IMR-90 (cell line): ENCODE measurements around the gene MTOR. TPM values are rescaled to one million over a fixed set of nuclear protein-coding genes. Genes with fewer than 3 reads are reported as not detected.

Experiments used
- ATAC-seq: fragments of 200-7000 bp; cut with Tn5 transposase; 2 replicates; pipeline ENCODE4 v1.9.1; 2020; ENCODE audit warnings: low read depth, mild to moderate bottlenecking, moderate library complexity
- BruUV-seq: library from RNA; stranded (reverse); fragments of 400-500 nt; replicated peaks from 2 replicates; lab custom pipeline; 2021; lab: Mats Ljungman, UMichigan
- CTCF ChIA-PET: fragments of 300-600 bp; formaldehyde crosslinking; extraction: SDS; loops from one replicate; lab custom pipeline; 2021; ENCODE audit warnings: antibody characterized with exemption; lab: Yijun Ruan, JAX
- POLR2A ChIA-PET: fragments of 300-600 bp; sonication (Branson Sonifier 250); formaldehyde crosslinking; loops from one replicate; lab custom pipeline; 2022; ENCODE audit warnings: antibody characterized with exemption; ENCODE audit not compliant: unreplicated experiment; lab: Charles Lee
- DNase-seq: peaks from one replicate; pipeline ENCODE4 v3.0.0; 2013
- H2AFZ ChIP-seq: replicated peaks from 2 replicates; pipeline ENCODE3; 2013; ENCODE audit warnings: low read length, mild to moderate bottlenecking; ENCODE audit not compliant: poor library complexity
- H2AK5ac ChIP-seq: 2 replicates; pipeline ENCODE4 v1.6.1; 2013; ENCODE audit warnings: low read depth, low read length, inconsistent platforms
- H2AK9ac ChIP-seq: replicated peaks from 2 replicates; pipeline ENCODE3; 2013; ENCODE audit warnings: mild to moderate bottlenecking, low read depth, low read length, moderate library complexity; ENCODE audit not compliant: poor library complexity
- H2BK120ac ChIP-seq: 2 replicates; pipeline ENCODE4 v1.6.1; 2013; ENCODE audit warnings: low read depth, low read length, inconsistent platforms
- H2BK15ac ChIP-seq: 3 replicates; pipeline ENCODE4 v1.6.1; 2013; ENCODE audit warnings: low read depth, low read length, inconsistent platforms
- H2BK20ac ChIP-seq: 2 replicates; pipeline ENCODE4 v1.6.1; 2013; ENCODE audit warnings: low read depth, mild to moderate bottlenecking, inconsistent platforms, low read length, moderate library complexity
- H2BK5ac ChIP-seq: 2 replicates; pipeline ENCODE4 v1.6.1; 2013; ENCODE audit warnings: mild to moderate bottlenecking, low read depth, low read length, inconsistent platforms; ENCODE audit not compliant: poor library complexity, severe bottlenecking
- H3K14ac ChIP-seq: replicated peaks from 2 replicates; pipeline ENCODE4 v1.6.1; 2013; ENCODE audit warnings: low read depth, low read length, inconsistent platforms
- H3K18ac ChIP-seq: 2 replicates; pipeline ENCODE4 v1.6.1; 2013; ENCODE audit warnings: low read depth, low read length, control low read depth
- H3K23ac ChIP-seq: 2 replicates; pipeline ENCODE4 v1.6.1; 2013; ENCODE audit warnings: low read depth, low read length, inconsistent platforms
- H3K27ac ChIP-seq: 2 replicates; pipeline ENCODE4 v1.5.1; 2013; ENCODE audit warnings: mild to moderate bottlenecking, control low read depth, low read length; ENCODE audit not compliant: insufficient read depth
- H3K27me3 ChIP-seq: 2 replicates; pipeline ENCODE4 v1.6.1; 2013; ENCODE audit warnings: low read length; ENCODE audit not compliant: control insufficient read depth, insufficient read depth
- H3K36me3 ChIP-seq: 2 replicates; pipeline ENCODE4 v1.6.1; 2013; ENCODE audit warnings: low read length, mixed read lengths; ENCODE audit not compliant: control insufficient read depth, insufficient read depth
- H3K4ac ChIP-seq: 2 replicates; pipeline ENCODE4 v1.6.1; 2013; ENCODE audit warnings: low read depth, low read length, inconsistent platforms
- H3K4me1 ChIP-seq: 2 replicates; pipeline ENCODE4 v1.6.1; 2013; ENCODE audit warnings: low read length, mixed read lengths; ENCODE audit not compliant: control insufficient read depth, insufficient read depth
- H3K4me2 ChIP-seq: 2 replicates; pipeline ENCODE4 v1.6.1; 2013; ENCODE audit warnings: low read depth, mild to moderate bottlenecking, control low read depth, low read length, moderate library complexity
- H3K4me3 ChIP-seq: 2 replicates; pipeline ENCODE4 v1.5.1; 2013; ENCODE audit warnings: low read depth, mild to moderate bottlenecking, control low read depth, low read length, moderate library complexity; ENCODE audit not compliant: insufficient read depth
- H3K56ac ChIP-seq: 2 replicates; pipeline ENCODE4 v1.6.1; 2013; ENCODE audit warnings: low read length, inconsistent platforms; ENCODE audit not compliant: insufficient read depth; ENCODE audit errors: extremely low read depth
- H3K79me1 ChIP-seq, 2 experiments: 2 replicates each; pipeline ENCODE4 v1.6.1; 2013; ENCODE audit warnings: low read length in 2 of 2, inconsistent platforms in 1 of 2, low read depth in 1 of 2
- H3K9ac ChIP-seq: 2 replicates; pipeline ENCODE4 v1.6.1; 2013; ENCODE audit warnings: low read depth, low read length, control low read depth
- H3K9me1 ChIP-seq: 2 replicates; pipeline ENCODE4 v1.6.1; 2013; ENCODE audit warnings: low read length, inconsistent platforms; ENCODE audit not compliant: insufficient read depth
- H3K9me3 ChIP-seq: 2 replicates; pipeline ENCODE4 v1.6.1; 2013; ENCODE audit warnings: low read length; ENCODE audit not compliant: control insufficient read depth, insufficient read depth
- H4K20me1 ChIP-seq: 2 replicates; pipeline ENCODE4 v1.6.1; 2013; ENCODE audit warnings: low read length, inconsistent platforms; ENCODE audit not compliant: insufficient read depth
- H4K5ac ChIP-seq: 2 replicates; pipeline ENCODE4 v1.6.1; 2013; ENCODE audit warnings: mild to moderate bottlenecking, low read depth, low read length, control low read depth
- H4K8ac ChIP-seq, 2 experiments: 2 replicates each; pipeline ENCODE4 v1.6.1; 2013; ENCODE audit warnings: low read depth in 2 of 2, low read length in 2 of 2, control low read depth in 1 of 2, inconsistent platforms in 1 of 2
- H4K91ac ChIP-seq: 2 replicates; pipeline ENCODE4 v1.6.1; 2013; ENCODE audit warnings: low read depth, low read length, inconsistent platforms; ENCODE audit not compliant: insufficient read depth
- CTCF ChIP-seq: conservative IDR thresholded peaks from 2 replicates; pipeline ENCODE4 v1.5.1; 2012; ENCODE audit warnings: mild to moderate bottlenecking, low read depth, low read length, improper control_type of control experiment
- MAZ ChIP-seq: IDR thresholded peaks from 2 replicates; pipeline ENCODE4 v1.6.1; 2012; ENCODE audit warnings: low read depth, mild to moderate bottlenecking, low read length, improper control_type of control experiment, moderate library complexity, borderline replicate concordance
- MXI1 ChIP-seq: IDR thresholded peaks from 2 replicates; pipeline ENCODE4 v1.6.1; 2012; ENCODE audit warnings: low read depth, mild to moderate bottlenecking, low read length, moderate library complexity, borderline replicate concordance
- SMC3 ChIP-seq: fragments of 150-350 bp; IDR thresholded peaks from 2 replicates; pipeline ENCODE4 v1.6.1; 2016; ENCODE audit warnings: low read depth, mild to moderate bottlenecking, antibody characterized with exemption, low read length, moderate library complexity
- WGBS, 2 experiments: methylation state at CpG; one replicate each; pipeline versions ENCODE4 v1.1.5 to v1.1.7; 2013; ENCODE audit warnings: missing lambda C conversion rate in 2 of 2; ENCODE audit not compliant: insufficient read length in 1 of 2; ENCODE audit errors: extremely low coverage in 2 of 2; 5-methylcytosine and 5-hydroxymethylcytosine counted together
- dilution Hi-C: fragments of 300-500 bp; cut with HindIII; formaldehyde crosslinking; loops from one replicate; pipeline ENCODE4 v1.14.3; 2018; ENCODE audit warnings: low sequenced_read_pairs; ENCODE audit not compliant: unreplicated experiment
- in situ Hi-C: fragments of 300-500 bp; cut with MboI; formaldehyde crosslinking; loops from 3 replicates; pipeline ENCODE4 v1.14.3; 2019; ENCODE audit warnings: low sequenced_read_pairs, inconsistent platforms, mixed read lengths
- intact Hi-C: fragments of 100-400 bp; cut with micrococcal nuclease; formaldehyde crosslinking; loops from 2 replicates; pipeline ENCODE4 v1.10.0; 2022
- polyA plus RNA-seq, 3 experiments: library from polyadenylated mRNA; depleted of rRNA; stranded (reverse); fragments of >200 nt; gene quantifications; 2 replicates each; pipeline ENCODE4 v1.2.3, GENCODE V29; 2012; ENCODE audit warnings: low replicate concordance in 1 of 3
- total RNA-seq: library from RNA; depleted of rRNA; stranded (reverse); fragments of >200 nt; gene quantifications from 2 replicates; pipeline ENCODE4 v1.2.3, GENCODE V29; 2012

The MTOR gene
- total and polyA plus RNA-seq, 2 of the 4 experiments (the other 2 are of a cell fraction), result 19.2 to 36.7 TPM

GRCh38 chr1:11204396-11205190, 57.8 kb downstream of the MTOR start:
- CTCF ChIA-PET, result no interaction called here

More at GRCh38 chr1:11204396-11205190, 57.8 kb downstream of the MTOR start:
- DNase-seq, result no peak
- H3K9me3 ChIP-seq, result no peaks in the 10 kb centered on the region
- H4K20me1 ChIP-seq, result no peaks in the 10 kb centered on the region
- no peak overlapping the region for H2AK5ac ChIP-seq
- H4K91ac ChIP-seq, result no peak overlapping the region
- POLR2A ChIA-PET, result no interaction called here
- H3K18ac ChIP-seq, result no peak overlapping the region
- no TSS peak for BruUV-seq
- dilution Hi-C loops, result no loop called here
- H3K27ac ChIP-seq, result no peak overlapping the region
- H3K9me1 ChIP-seq, result no peaks in the 10 kb centered on the region; the same call in 1 of the 2 replicates
- H3K4me3 ChIP-seq, result no peak overlapping the region
- H3K4me1 ChIP-seq, result no peaks in the 10 kb centered on the region
- no peak overlapping the region for H3K23ac ChIP-seq
- no peaks in the 10 kb centered on the region for H3K79me1 ChIP-seq
- no peak overlapping the region for H3K4me2 ChIP-seq
- H3K36me3 ChIP-seq, result peaks cover 35% of the 10 kb centered on the region
- no peak overlapping the region for H4K8ac ChIP-seq
- no peak overlapping the region for H3K9ac ChIP-seq
- no peak overlapping the region for H3K56ac ChIP-seq
- no peak overlapping the region for H2AK9ac ChIP-seq
- WGBS, 2 experiments, result 94% methylated on average over 6 of the region's 11 CpGs; no CpG with 5 or more reads in 1 of the 2 experiments
- no peak for ATAC-seq
- intact Hi-C loops, result loop anchor here (5.0 kb wide), 1 partner anchor 112 kb away; no protein-coding TSS in a partner anchor
- no peak overlapping the region for H2BK20ac ChIP-seq
- no peak overlapping the region for H2BK15ac ChIP-seq
- H3K27me3 ChIP-seq, result no peaks in the 10 kb centered on the region
- H2BK120ac ChIP-seq, result no peak overlapping the region
- H2BK5ac ChIP-seq, result no peak overlapping the region
- no peak overlapping the region for H3K14ac ChIP-seq
- TF ChIP-seq CTCF (no peak), MXI1 (no peak), MAZ (no peak), SMC3 (no peak)
- H3K4ac ChIP-seq, result no peak overlapping the region
- in situ Hi-C loops, result no loop called here
- no peak overlapping the region for H2AFZ ChIP-seq
- no peak overlapping the region for H4K5ac ChIP-seq
